ENCODE data around the gene MBD3L3.
"Not testable (repeated sequence)": the region's sequence is repeated elsewhere in the genome, so short reads cannot be mapped to it uniquely, and the experiment has no call there.

Gene MBD3L3

DNA sequence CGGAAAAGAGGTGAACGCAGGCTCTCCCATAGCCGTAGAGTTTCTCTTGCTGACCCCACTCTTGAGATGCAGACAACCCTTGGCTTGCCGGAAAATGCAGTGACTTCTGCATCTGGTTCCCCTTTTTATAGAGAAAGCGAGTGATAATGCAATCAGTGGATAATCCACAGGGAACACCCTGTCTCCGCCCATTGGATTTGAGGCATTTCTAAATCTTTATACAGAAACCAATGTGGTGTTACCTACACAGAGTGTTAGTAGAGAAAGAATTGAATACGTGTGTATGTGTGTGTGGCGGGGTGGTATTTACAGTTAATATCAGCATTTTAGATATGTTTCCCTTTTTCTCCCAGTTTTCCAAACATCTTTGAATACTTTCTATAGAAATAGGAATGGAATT lies at the start of gene MBD3L3:
Gene MBD3L3, minus strand, starts transcription at position 101 of the 400 bp plus-strand sequence. Its CDS starts 71 bp downstream, at position 30.
- DNase-seq = not testable (repeated sequence)

DNA sequence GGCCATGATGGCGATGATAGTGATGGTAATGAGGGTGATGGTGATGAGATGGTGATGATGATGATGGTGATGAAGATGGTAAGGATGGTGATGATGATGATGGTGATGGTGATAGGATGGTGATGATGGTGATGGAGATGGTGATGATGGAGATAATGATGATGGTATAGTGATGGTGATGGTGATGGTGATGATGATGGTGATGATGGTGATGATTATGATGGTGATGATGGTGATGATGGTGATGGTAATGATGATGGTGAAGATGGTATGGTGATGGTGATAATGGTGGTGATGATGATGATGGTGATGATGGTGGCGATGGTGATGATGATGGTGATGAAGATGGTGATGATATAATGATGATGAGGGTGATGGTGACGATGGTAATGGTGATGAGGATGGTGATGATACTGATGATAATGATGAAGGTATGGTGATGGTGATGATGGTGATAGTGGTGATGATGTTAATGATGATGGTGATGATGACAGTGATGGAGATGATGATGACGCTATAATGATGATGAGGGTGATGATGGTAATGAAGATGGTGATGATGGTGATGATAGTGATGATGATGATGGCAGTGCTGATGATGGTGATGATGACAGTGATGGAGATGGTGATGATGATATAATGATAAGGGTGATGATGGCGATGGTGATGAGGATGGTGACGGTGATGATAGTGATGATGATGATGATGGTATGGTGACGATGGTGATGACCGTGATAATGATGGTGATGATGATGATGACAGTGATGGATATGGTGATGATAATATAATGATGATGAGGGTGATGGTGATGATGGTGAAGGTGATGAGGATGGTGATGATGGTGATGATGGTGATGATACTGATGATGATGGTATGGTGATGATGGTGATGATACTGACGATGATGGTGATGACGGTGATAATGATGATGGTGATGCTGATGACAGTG lies 48.5 kb upstream of the MBD3L3 start:
- DNase-seq = no peak

GRCh38 chr19:7104747-7105447 lies 46.4 kb upstream of the MBD3L3 start:
- no peak for DNase-seq

- DNase-seq = no peak
These were observed 43.2 kb upstream of the MBD3L3 start for GRCh38 chr19:7101498-7102253.

GRCh38 chr19:7099597-7099921 lies 41.1 kb upstream of the MBD3L3 start:
- no peak for DNase-seq

DNA sequence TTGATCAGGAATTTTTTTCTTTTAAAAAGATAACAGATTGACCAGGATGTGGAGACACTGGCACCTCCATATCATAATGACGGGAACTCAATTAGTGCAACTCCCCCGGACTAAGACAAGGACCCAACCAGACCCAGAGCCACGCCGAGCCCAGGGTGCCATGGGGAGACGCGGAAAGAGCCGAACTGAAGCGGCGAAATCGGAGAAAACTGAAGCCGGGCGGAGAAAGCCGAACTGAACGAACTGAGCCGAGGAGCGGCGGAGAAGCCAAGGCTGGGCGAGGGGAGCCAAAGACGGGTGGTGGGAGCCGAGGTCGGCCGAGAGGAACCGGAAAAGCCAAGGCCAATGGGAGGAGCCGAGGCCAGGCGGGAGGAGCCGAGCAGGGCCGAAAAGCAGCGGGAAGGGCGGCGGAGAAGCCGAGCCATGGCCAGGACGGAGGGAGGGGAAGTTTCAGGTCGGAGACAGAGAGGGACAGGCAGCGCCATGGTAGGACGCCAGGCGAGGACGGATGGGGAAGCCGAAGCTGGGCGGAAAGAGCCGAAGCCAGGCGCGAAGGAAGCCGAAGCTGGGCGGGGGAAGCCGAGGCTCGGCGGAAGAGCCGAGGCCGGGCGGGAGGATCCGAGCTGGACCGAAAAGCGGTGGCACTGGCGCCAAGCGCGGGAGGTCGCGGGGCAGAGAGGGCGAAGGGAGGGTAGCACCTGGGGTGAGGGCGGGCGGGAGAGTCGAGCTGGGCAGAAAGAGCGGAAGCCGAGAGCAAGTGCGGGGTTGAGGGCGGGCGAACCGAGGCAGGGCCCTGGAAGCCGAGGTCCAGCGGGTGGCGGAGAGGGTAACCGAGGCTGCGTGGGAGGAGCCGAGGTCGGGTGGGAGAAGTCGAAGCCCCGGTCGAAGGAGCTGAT lies 40.5 kb upstream of the MBD3L3 start:
- DNase-seq = peak; percentile 92

DNA sequence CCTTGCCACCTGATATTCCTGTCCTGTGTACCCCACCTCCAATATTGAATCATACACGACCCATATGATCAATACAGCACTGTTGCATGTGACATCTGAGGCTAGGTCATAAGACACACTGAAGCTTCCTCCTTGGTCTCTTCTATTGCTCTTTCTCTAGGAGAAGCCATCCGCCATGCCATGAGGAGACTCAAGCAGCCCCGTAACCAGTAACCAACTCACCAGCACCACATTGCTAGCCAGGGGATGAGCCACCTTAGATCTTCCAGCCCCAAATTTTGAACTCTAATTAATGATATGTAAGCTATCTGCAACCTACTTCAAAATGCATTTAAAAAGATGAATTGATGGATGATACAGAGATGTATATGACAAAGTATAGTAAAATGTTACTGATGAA lies 39.6 kb upstream of the MBD3L3 start:
- no peak for DNase-seq

- no peak for DNase-seq
These were observed 30.5 kb upstream of the MBD3L3 start for GRCh38 chr19:7088999-7089398.

DNA sequence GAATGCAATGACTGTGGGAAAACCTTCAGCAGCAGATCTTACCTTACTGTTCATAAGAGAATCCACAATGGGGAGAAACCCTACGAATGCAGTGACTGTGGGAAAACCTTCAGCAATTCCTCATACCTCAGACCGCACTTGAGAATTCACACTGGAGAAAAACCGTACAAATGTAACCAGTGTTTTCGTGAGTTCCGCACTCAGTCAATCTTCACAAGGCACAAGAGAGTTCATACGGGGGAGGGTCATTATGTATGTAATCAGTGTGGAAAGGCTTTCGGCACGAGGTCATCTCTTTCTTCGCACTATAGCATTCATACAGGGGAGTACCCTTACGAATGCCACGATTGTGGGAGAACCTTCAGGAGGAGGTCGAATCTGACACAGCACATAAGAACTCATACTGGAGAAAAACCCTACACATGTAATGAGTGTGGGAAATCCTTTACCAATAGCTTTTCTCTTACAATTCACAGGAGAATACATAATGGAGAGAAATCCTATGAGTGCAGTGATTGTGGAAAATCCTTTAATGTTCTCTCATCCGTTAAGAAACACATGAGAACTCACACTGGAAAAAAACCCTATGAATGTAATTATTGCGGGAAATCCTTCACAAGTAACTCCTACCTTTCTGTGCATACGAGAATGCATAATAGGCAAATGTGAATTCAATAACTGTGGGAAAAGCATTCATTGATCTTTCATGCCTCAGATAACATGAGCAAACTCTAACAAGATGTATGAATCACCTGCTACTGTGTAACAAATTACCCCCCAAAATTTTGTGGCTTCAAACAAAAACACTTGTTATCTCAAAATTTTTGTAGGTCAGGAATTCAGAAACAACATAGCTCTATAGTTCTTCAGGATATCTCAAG lies 24.8 kb upstream of the MBD3L3 start:
- DNase-seq = no peak

DNA sequence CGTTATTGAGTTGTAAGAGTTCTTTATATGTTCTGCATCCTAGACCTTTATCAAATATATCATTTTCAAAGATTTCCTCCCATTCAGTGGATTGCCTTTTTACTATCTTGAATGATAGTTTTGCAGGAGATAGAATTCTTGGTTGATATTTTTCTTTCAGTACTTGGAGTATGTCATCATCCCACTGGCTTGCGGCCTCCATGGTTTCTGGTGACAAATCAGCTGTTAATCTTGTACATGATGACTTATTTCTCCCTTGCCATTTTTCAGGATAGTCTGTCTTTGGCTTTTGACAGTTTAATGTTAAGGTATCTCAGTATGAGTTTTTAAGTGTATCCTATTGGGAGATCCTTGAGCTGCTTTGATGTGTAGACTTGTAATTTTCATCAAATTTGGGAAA lies 19.5 kb upstream of the MBD3L3 start:
- DNase-seq = no peak

DNA sequence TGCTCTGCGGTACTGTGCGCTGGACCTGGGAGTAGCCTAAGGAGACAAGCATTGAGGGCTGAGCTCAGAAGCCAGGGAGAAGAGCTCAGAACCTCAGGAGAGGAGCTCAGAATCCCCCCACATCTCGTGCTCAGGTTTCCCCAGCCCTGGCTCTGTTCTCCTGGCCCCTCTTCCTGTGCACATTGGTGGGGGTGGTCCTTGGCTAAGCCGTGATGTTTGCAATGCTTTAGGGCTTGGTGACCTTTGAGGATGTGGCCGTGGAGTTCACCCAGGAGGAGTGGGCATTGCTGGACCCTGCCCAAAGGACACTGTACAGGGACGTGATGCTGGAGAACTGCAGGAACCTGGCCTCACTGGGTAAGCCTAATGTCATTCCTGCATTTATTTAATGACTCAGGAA lies 17.7 kb upstream of the MBD3L3 start:
- DNase-seq = no peak

DNA sequence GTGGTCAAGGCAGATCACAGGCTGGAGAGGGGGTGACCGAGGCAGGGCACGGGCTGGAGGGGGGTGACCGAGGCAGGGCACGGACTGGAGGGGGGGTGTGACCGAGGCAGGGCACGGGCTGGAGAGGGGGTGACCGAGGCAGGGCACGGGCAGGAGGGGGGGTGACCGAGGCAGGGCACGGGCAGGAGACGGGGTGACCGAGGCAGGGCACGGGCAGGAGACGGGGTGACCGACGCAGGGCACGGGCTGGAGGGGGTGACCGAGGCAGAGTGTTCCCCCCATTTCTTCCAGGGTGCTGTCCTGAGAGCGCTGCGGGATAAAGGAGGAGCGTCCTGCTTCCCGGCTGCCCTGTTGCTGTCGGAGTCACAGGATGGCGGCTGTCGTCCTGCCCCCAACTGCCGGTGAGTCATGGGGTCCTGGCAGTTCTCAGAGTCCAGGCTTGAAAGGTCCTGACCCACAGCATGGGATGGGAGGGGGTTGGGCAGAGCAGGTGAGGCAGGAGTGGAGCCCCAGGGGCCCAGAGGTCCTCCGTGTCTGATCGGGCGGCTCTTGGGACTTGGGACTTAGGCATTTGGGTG lies 16.3 kb upstream of the MBD3L3 start:
- no peak for DNase-seq

DNA sequence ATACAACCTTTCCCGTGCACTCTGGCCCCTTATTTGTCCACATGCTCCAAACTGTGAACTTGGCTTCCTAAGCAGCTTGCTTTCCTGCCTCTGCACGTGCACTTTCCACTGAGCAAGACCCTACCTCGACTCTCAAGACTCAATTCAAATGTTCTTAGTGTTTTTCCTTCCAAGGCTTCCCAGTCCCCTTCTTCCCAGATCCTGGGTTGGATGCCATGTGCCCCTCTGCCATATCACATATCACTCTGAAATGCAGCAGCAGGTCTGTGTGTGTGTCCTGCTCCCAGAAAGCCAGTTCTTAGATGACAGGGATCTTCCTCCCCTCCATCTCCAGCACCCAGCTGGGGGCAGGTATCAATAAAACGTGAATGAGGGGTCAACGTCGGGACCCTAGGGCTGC lies 14.1 kb upstream of the MBD3L3 start:
- no peak for DNase-seq

DNA sequence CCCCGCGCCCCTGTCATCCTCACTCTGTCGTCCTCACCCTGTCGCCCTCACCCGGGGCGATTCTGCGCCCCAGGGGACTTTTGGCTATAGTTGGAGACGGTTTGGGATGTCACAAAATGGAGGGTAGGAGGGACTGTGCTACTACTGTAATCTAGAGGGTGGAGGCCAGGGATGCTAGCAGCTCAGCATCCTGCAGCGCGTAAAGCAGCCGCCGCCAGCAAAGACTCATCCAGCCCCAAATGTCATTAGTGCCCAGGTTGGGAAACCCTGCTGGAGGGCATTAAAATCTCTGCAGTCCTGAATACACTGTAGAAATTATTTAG lies 11.4 kb upstream of the MBD3L3 start:
- DNase-seq = no peak

- DNase-seq = peak; percentile 90
These were observed 10.8 kb upstream of the MBD3L3 start, which contains the start of gene ZNF557 for GRCh38 chr19:7069042-7069903. TSS of gene ZNF557 (plus strand) at chr19:7069703. CDS start at chr19:7075075, 5,372 bp downstream.

DNA sequence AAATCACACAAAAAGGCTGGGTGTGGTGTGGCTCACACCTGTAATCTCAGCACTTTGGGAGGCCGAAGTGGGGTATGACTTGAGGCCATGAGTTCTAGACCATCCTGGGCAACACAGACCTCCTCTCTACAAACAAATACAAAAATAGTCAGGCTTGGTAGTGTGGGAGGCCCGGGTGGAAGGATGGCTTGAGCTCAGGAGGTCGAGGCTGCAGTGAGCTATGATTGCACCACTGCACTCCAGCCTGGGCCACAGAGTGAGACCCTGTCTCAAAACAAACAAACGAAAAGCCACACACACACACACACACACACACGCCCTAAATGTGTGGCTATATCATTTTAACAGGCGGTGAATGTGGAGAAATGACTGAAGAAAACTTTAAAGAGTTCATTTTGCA lies 10.1 kb upstream of the MBD3L3 start:
- DNase-seq = no peak

DNA sequence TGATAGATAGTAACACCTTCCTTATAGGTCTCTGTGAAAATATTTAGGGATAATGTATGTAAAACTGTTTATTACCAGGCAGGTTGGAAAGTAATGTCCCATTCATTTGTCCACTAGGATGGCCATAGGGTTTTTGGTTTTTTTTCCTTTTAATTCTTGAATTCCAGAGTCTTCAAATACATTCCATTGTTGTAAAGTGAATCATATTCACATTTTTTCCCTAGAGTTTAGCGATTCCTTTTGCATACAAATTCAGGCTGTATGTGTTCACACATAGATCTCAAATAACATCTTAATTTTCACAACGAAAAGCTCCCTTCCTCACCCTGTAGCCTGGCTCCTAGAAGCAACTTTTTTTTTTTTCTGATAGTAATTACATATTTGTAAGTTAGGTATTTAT lies 9.2 kb upstream of the MBD3L3 start:
- no peak for DNase-seq

DNA sequence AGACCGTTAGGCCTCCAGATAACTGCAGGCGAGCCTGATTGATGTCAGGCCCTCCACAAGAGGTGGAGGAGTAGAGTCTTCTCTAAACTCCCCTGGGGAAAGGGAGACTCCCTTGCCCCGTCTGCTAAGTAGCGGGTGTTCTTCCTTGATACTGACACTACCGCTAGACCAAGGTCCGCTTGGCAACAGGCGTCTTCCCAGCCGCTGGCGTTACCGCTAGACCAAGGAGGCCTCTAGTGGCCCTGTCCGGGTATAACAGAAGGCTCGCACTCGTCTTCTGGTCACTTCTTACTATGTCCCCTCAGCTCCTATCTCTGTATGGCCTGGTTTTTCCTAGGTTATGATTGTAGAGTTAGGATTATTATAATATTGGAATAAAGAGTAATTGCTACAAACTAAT lies 8.6 kb upstream of the MBD3L3 start:
- not testable (repeated sequence) for DNase-seq

GRCh38 chr19:7063764-7064418 lies 5.4 kb upstream of the MBD3L3 start:
- DNase-seq = no peak

DNA sequence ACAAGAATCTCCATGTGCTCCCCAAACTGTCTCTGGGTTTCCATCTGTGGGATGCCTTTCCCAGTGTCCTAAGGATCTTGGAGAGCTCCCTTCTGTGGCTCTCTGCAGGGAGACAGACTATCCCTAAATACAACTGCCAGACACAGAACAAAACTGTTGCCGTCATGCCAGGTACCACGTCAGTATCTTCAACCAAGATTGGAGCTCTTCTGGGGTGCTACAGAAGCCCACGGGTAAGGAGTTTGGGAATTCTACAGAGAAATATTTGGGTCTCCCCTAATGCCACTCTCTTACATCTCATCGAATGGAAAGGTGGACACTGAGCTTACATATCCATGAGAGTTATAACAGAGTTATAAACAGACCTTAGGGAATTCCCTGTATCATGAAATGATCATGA lies 4.9 kb upstream of the MBD3L3 start:
- no peak for DNase-seq

Data from NCI-H1105 treated with DMSO at 0.1 percent for 48 hours (cell line).